ENCODE results near the gene IDH3B.

DNA sequence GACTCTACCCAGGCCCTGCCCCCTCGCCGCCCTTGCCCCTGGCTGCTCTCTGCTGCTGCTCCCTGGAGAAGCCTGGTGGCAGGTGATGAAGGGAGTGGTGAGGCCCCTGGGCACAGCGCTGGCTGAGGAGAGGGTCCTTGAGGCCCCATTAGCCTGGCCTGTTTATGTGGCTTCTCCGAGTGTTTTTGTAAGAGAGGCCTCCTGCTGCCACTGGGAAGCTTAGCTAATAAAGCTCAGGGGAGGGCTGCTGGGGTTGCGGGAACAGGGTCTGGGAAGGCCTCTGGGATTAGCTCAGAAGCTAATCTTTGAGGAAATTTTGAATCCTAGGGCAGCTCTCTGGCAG lies 44.0 kb upstream of the IDH3B start:
- TF ChIP-seq, protein P1, sequence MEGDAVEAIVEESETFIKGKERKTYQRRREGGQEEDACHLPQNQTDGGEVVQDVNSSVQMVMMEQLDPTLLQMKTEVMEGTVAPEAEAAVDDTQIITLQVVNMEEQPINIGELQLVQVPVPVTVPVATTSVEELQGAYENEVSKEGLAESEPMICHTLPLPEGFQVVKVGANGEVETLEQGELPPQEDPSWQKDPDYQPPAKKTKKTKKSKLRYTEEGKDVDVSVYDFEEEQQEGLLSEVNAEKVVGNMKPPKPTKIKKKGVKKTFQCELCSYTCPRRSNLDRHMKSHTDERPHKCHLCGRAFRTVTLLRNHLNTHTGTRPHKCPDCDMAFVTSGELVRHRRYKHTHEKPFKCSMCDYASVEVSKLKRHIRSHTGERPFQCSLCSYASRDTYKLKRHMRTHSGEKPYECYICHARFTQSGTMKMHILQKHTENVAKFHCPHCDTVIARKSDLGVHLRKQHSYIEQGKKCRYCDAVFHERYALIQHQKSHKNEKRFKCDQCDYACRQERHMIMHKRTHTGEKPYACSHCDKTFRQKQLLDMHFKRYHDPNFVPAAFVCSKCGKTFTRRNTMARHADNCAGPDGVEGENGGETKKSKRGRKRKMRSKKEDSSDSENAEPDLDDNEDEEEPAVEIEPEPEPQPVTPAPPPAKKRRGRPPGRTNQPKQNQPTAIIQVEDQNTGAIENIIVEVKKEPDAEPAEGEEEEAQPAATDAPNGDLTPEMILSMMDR (IDR thresholded peaks at IDR 0.05; ENCODE audit: low read depth, low read length): no peak
- TF ChIP-seq POLR2A (IDR thresholded peaks at IDR 0.05; ENCODE audit: extremely low read depth, insufficient read length) (no peak), MYC (IDR thresholded peaks at IDR 0.05; ENCODE audit: low read depth, low read length) (no peak)
- TF ChIP-seq, protein P2, sequence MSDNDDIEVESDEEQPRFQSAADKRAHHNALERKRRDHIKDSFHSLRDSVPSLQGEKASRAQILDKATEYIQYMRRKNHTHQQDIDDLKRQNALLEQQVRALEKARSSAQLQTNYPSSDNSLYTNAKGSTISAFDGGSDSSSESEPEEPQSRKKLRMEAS (IDR thresholded peaks at IDR 0.05; ENCODE audit: low read depth, low read length): no peak
